Gastrocnemius medialis (tissue), 4 donors: ENCODE data around the gene PIK3C2G. TPM values are rescaled to one million over a fixed set of nuclear protein-coding genes. Genes with fewer than 3 reads are reported as not detected.

Experiments used
- ATAC-seq, 2 donors: fragments of 150-250 bp; one replicate each; pipeline ENCODE4 v1.9.1; 2016
- DNase-seq, 2 donors: peaks; one replicate each; pipeline ENCODE4 v3.0.0-alpha.2; 2019
- H3K27ac ChIP-seq, 4 donors: fragments of 200-600 bp; sonication (generic); 1 replicate in 1 of 4; 2 replicates in 3 of 4; pipeline ENCODE4 v1.5.1; 2016 to 2018; ENCODE audit warnings: mild to moderate bottlenecking in 2 of 4, moderate library complexity in 1 of 4
- H3K27me3 ChIP-seq, 3 donors: fragments of 200-600 bp; sonication (generic) in 2 of 3; 1 replicate in 1 of 3; 2 replicates in 2 of 3; pipeline versions ENCODE4 v1.5.1 to v1.6.0; 2016 to 2019; ENCODE audit warnings: mild to moderate bottlenecking in 1 of 3, moderate library complexity in 1 of 3
- H3K36me3 ChIP-seq, 2 donors: fragments of 200-600 bp; sonication (generic) in 1 of 2; one replicate each; pipeline ENCODE4 v1.5.1; 2017 to 2018
- H3K4me1 ChIP-seq, 2 donors: fragments of 200-600 bp; sonication (generic) in 1 of 2; one replicate each; pipeline ENCODE4 v1.5.1; 2016 to 2017; ENCODE audit warnings: mild to moderate bottlenecking in 2 of 2
- H3K4me3 ChIP-seq, 4 donors: fragments of 200-600 bp; sonication (generic) in 3 of 4; 1 replicate in 1 of 4; 2 replicates in 3 of 4; pipeline ENCODE4 v1.5.1; 2016 to 2019; ENCODE audit warnings: mild to moderate bottlenecking in 2 of 4
- H3K9me3 ChIP-seq, 3 donors: fragments of 200-600 bp; sonication (generic) in 2 of 3; 1 replicate in 1 of 3; 2 replicates in 2 of 3; pipeline ENCODE4 v1.5.1; 2016 to 2019
- POLR2A ChIP-seq, 2 donors: fragments of 450-650 bp; IDR thresholded peaks; one replicate each; pipeline ENCODE4 v1.6.1; 2017; ENCODE audit warnings: antibody characterized with exemption in 2 of 2, mild to moderate bottlenecking in 2 of 2, moderate library complexity in 2 of 2
- in situ Hi-C, 4 donors: fragments of 200-750 bp; cut with MboI; loops; one replicate each; pipeline versions ENCODE4 v1.15.0 to v1.8.0; 2017; ENCODE audit warnings: low sequenced_read_pairs in 4 of 4
- intact Hi-C: fragments of 100-400 bp; cut with DNase I; formaldehyde crosslinking; loops from one replicate; pipeline ENCODE4 v1.15.1; 2023; ENCODE audit warnings: low total_unique reads
- total RNA-seq, 4 donors: library from RNA; depleted of rRNA; stranded (reverse); fragments of >200 nt; gene quantifications; one replicate each; pipeline versions ENCODE4 v1.1.0 to v1.2.3, GENCODE V29; 2016
- TF ChIP-seq, protein P1 (sequence below), 5 experiments: fragments of 450-650 bp in 3 of 5; fragments of 200-600 bp in 2 of 5; sonication (generic) in 2 of 5; IDR thresholded peaks in 4 of 5; conservative IDR thresholded peaks in 1 of 5; 1 replicate in 4 of 5; 2 replicates in 1 of 5; pipeline ENCODE4 v1.5.1; 2016 to 2019; ENCODE audit warnings: antibody characterized with exemption in 5 of 5, mild to moderate bottlenecking in 3 of 5, moderate library complexity in 3 of 5

Gene PIK3C2G
- total RNA-seq, 4 donors from 2014 or later, result 0.40 TPM; not detected in 3

DNA sequence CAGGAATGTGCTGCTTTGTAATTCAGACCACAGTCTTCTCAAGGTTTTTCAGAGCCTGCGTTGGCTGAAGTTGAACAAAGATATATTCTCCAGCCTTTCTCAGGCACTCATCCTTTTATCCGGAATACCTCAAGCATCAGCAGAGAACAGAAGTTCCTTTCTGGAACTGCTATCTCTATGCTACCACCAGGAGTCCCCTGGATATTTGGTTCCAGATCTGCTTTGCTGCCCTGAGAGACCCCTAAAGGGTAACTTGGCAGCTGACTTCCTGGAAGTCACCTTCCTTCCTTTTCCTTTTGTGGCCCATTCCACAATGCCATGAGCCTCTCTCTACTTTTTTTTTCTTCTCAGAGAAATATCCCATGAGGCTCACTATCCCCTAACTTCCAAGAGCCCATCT, 288.3 kb downstream of the PIK3C2G start:
- ATAC-seq (no peak), DNase-seq (no peak)
- intact Hi-C loops (no loop called here), in situ Hi-C loops (no loop called here)
- no peaks in the 10 kb centered on the region for H3K27me3 ChIP-seq
- no peaks in the 10 kb centered on the region for H3K4me1 ChIP-seq
- TF ChIP-seq POLR2A (IDR thresholded peaks at IDR 0.05), result no peak
- TF ChIP-seq, protein P1, sequence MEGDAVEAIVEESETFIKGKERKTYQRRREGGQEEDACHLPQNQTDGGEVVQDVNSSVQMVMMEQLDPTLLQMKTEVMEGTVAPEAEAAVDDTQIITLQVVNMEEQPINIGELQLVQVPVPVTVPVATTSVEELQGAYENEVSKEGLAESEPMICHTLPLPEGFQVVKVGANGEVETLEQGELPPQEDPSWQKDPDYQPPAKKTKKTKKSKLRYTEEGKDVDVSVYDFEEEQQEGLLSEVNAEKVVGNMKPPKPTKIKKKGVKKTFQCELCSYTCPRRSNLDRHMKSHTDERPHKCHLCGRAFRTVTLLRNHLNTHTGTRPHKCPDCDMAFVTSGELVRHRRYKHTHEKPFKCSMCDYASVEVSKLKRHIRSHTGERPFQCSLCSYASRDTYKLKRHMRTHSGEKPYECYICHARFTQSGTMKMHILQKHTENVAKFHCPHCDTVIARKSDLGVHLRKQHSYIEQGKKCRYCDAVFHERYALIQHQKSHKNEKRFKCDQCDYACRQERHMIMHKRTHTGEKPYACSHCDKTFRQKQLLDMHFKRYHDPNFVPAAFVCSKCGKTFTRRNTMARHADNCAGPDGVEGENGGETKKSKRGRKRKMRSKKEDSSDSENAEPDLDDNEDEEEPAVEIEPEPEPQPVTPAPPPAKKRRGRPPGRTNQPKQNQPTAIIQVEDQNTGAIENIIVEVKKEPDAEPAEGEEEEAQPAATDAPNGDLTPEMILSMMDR (IDR thresholded peaks at IDR 0.05 in 4 of 5, conservative IDR thresholded peaks at IDR 0.05 in 1 of 5), result no peak
- H3K9me3 ChIP-seq, result no peaks in the 10 kb centered on the region
- no peak overlapping the region for H3K4me3 ChIP-seq
- no peak overlapping the region for H3K27ac ChIP-seq
- no peaks in the 10 kb centered on the region for H3K36me3 ChIP-seq

DNA sequence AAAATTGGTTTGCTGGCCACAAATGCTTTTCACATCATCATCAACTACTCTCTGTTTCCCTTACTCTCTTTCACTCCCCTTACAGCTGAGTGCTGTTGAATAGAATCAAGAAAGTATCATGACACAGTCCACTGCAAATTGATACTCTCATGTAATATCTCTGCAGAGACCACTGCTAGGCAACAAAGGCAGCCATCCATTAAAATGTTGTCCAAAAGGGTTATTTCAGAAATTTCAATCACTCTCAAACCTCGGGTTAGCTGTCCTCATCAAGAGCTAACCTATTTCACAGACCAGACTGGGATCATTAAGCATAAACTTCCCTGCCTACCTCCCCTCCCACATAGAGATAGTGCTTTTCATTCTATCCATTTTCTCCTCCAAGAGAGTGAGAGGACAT, 289.8 kb downstream of the PIK3C2G start:
- ATAC-seq, result no peak
- TF ChIP-seq, protein P1 (IDR thresholded peaks at IDR 0.05 in 4 of 5, conservative IDR thresholded peaks at IDR 0.05 in 1 of 5), result no peak
- TF ChIP-seq POLR2A (IDR thresholded peaks at IDR 0.05), result no peak
- Histone ChIP-seq H3K27me3 (no peaks in the 10 kb centered on the region), H3K27ac (no peak overlapping the region), H3K4me3 (no peak overlapping the region), H3K9me3 (no peaks in the 10 kb centered on the region), H3K4me1 (no peaks in the 10 kb centered on the region), H3K36me3 (no peaks in the 10 kb centered on the region)
- DNase-seq, result no peak
- intact Hi-C loops, result no loop called here
- in situ Hi-C loops, result no loop called here

DNA sequence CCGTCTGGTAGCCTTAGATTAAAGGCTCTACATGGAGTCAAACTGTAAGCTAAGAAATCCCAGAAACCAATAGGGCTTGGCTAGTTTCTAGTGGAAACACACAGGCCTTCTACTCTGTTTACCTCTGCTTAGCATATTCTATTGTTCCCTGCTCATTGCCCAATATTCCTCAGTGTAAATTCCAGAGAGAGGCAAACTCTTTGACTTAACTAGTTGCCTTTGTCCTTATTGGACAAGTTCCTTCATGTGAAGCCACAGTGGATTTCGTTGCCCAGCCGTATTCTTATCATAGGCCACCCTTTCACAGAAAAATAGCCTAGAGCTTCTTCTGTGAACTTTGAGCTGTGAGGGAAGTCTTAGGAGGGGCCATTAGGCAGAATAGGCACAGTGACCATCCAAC, 290.4 kb downstream of the PIK3C2G start:
- H3K36me3 ChIP-seq, result no peaks in the 10 kb centered on the region
- H3K4me1 ChIP-seq, result no peaks in the 10 kb centered on the region
- ATAC-seq (no peak), DNase-seq (no peak)
- H3K27ac ChIP-seq, result no peak overlapping the region
- TF ChIP-seq, protein P1 (IDR thresholded peaks at IDR 0.05 in 4 of 5, conservative IDR thresholded peaks at IDR 0.05 in 1 of 5), result no peak
- TF ChIP-seq POLR2A (IDR thresholded peaks at IDR 0.05), result no peak
- no peaks in the 10 kb centered on the region for H3K9me3 ChIP-seq
- in situ Hi-C loops (no loop called here), intact Hi-C loops (no loop called here)
- no peak overlapping the region for H3K4me3 ChIP-seq
- no peaks in the 10 kb centered on the region for H3K27me3 ChIP-seq

DNA sequence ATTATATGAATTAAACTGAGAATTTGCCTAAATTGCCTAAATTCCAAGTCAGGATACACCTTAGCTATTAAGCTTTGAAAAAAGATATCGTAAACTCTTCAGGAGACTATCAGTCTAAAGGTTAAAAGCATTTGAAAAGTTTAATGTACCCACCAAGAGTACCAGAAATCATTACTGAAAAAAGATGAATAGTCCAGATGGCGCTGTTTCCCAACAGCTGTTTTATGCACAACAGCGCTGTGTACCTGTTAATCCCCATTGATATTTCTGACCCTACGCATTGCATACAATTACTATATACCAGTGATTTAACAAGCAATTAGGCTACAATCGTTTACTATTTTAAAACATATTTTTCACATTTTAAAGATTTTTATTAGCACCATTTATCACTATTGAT, 291.5 kb downstream of the PIK3C2G start:
- Histone ChIP-seq H3K27ac (no peak overlapping the region), H3K4me1 (no peaks in the 10 kb centered on the region), H3K36me3 (no peaks in the 10 kb centered on the region), H3K27me3 (no peaks in the 10 kb centered on the region), H3K9me3 (no peaks in the 10 kb centered on the region), H3K4me3 (no peak overlapping the region)
- DNase-seq, result no peak
- in situ Hi-C loops (no loop called here), intact Hi-C loops (no loop called here)
- no peak for ATAC-seq
- TF ChIP-seq, protein P1 (IDR thresholded peaks at IDR 0.05 in 4 of 5, conservative IDR thresholded peaks at IDR 0.05 in 1 of 5), result no peak
- TF ChIP-seq POLR2A (IDR thresholded peaks at IDR 0.05), result no peak

DNA sequence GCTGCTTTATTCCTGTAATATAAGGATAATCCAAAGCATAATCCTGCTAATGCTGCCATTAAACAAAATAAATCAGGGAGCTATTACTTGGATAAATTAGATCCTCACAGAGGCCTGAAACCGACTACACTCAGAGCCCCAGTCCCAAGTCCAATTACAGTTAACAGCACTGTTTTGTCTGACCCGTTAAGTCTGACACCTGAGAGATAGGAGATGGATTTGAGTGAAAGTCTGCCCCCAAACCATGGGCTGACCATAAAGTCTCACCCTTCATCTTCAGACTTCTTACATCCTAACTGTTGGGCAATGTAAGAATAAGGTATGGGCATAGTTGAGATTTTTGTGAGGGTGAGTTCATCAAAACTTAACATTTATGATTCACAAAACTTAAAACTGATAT, 294.8 kb downstream of the PIK3C2G start:
- H3K4me3 ChIP-seq, result no peak overlapping the region
- in situ Hi-C loops, result no loop called here
- no peaks in the 10 kb centered on the region for H3K27me3 ChIP-seq
- no peaks in the 10 kb centered on the region for H3K4me1 ChIP-seq
- no peaks in the 10 kb centered on the region for H3K36me3 ChIP-seq
- intact Hi-C loops, result no loop called here
- DNase-seq, result no peak
- no peak for TF ChIP-seq POLR2A (IDR thresholded peaks at IDR 0.05)
- TF ChIP-seq, protein P1 (IDR thresholded peaks at IDR 0.05 in 4 of 5, conservative IDR thresholded peaks at IDR 0.05 in 1 of 5), result no peak
- H3K9me3 ChIP-seq, result no peaks in the 10 kb centered on the region
- no peak overlapping the region for H3K27ac ChIP-seq
- no peak for ATAC-seq
